ENCODE results near the gene NWD2. TPM values are rescaled to one million over a fixed set of nuclear protein-coding genes. Genes with fewer than 3 reads are reported as not detected.
"Not testable (repeated sequence)": the region's sequence is repeated elsewhere in the genome, so short reads cannot be mapped to it uniquely, and the experiment has no call there.

NWD2 gene
- total RNA-seq, result under 0.01 and 0.33 TPM in 2 replicates
- polyA plus RNA-seq, result not detected in 2 replicates

DNA sequence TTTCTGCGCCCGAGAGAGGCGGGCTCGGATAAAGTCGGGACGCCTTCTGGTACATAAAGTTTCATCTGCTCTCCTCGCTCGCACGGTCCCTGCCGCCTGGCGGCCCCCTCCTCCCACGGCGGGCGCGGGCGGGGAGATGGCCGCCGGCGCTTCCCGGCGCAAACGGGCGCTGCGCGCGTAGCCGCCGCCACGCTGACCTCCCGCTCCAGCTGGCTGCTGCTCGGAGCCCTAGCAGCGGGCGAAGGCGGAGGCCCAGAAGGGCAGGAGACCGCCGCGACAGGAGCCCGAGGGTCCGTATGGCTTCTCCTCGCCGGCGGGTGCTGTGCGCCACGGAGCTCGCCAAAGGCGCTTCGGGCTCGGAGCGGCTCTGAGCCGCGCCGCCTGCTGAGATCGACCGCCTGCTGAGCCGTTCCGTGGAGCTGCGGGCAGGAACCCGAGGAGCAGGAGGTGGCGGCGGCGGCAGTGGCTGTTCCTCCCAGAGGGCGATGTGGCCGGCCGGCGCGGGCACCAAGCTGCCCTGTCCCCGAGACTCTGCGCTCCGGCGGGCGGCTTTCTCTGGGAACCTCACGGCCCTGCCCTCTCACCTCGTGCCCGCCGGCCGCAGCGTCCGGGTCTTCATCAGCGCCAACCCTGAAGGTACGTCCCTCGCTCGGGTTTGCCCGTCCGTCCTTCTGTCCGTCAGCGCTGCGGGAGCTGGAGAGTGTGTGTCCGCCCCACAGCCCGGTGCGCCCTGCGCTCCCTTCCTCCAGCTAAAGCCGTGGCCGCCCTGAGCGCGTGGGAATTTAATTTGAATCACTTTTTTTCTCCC is at the start of gene NWD2:
Gene NWD2, plus strand, starts transcription at position 161 of the 808 bp plus-strand sequence. Its CDS starts 325 bp downstream, at position 486.
- Histone ChIP-seq H3K9me3 (ENCODE audit: low read depth) (no peaks in the 10 kb centered on the region), H3K27me3 (peaks cover 98% of the 10 kb centered on the region), H2AFZ (peak within 1 kb of the TSS; percentile 45), H4K20me1 (ENCODE audit: insufficient read depth, poor library complexity, severe bottlenecking) (no peaks in the 10 kb centered on the region), H3K27ac (no peak within 1 kb of the TSS), H3K4me2 (peak within 1 kb of the TSS; percentile 91), H3K9me2 (replicated peaks; ENCODE audit: insufficient read depth) (no peaks in the 10 kb centered on the region), H3K79me2 (no peaks in the 10 kb centered on the region), H3K4me3 (no peak within 1 kb of the TSS), H3K36me3 (replicated peaks; ENCODE audit: insufficient read depth, low read depth) (no peaks in the 10 kb centered on the region), H3K4me1 (ENCODE audit: insufficient read depth) (peaks cover 5% of the 10 kb centered on the region)
- peak; percentile 60 for DNase-seq (ENCODE audit: low spot score)
- WGBS (ENCODE audit: low lambda C conversion rate, missing lambda C conversion rate), result 1% methylated on average over 94 of the region's 95 CpGs
- TF ChIP-seq EZH2phosphoT487 (IDR thresholded peaks at IDR 0.05; ENCODE audit: low read depth, severe bottlenecking, unreplicated experiment) (no peak), CTCF (IDR thresholded peaks at IDR 0.05; ENCODE audit: poor library complexity) (no peak), EZH2 (IDR thresholded peaks at IDR 0.05; ENCODE audit: borderline replicate concordance) (peak; percentile 74)

GRCh38 chr4:37197899-37198298 is 46.6 kb upstream of the NWD2 start:
- H3K4me3 ChIP-seq, result no peak overlapping the region
- no peak overlapping the region for H2AFZ ChIP-seq
- no peak overlapping the region for H3K27ac ChIP-seq
- H3K4me2 ChIP-seq, result no peak overlapping the region
- no peaks in the 10 kb centered on the region for H3K79me2 ChIP-seq
- H3K27me3 ChIP-seq, result no peaks in the 10 kb centered on the region
- H3K9me3 ChIP-seq (ENCODE audit: low read depth), result no peaks in the 10 kb centered on the region
- H3K36me3 ChIP-seq (replicated peaks; ENCODE audit: insufficient read depth, low read depth), result no peaks in the 10 kb centered on the region
- no peak for TF ChIP-seq CTCF (IDR thresholded peaks at IDR 0.05; ENCODE audit: poor library complexity)
- DNase-seq (ENCODE audit: low spot score), result no peak
- 71% methylated on average over 3 of the region's 3 CpGs for WGBS (ENCODE audit: low lambda C conversion rate, missing lambda C conversion rate)
- no peaks in the 10 kb centered on the region for H4K20me1 ChIP-seq (ENCODE audit: insufficient read depth, poor library complexity, severe bottlenecking)
- no peaks in the 10 kb centered on the region for H3K9me2 ChIP-seq (replicated peaks; ENCODE audit: insufficient read depth)
- H3K4me1 ChIP-seq (ENCODE audit: insufficient read depth), result no peaks in the 10 kb centered on the region

DNA sequence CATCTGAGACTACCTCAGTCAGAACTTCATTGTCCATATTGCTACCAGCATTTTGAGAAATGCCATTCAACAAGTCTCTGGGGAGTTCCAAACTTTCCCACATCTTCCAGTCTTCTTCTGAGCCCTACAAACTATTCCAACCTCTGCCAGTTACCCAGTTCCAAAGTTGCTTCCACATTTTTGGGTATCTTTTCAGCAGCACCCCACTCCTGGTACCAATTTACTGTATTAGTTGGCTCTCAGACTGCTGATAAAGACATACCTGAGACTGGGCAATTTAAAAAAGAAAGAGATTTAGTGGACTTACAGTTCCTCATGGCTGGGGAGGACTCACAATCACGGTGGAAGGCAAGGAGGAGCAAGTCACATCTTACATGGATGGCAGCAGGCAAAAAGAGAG is 39.8 kb upstream of the NWD2 start:
- H3K9me2 ChIP-seq (replicated peaks; ENCODE audit: insufficient read depth); H3K9me3 ChIP-seq (ENCODE audit: low read depth); H3K4me3 ChIP-seq; H4K20me1 ChIP-seq (ENCODE audit: insufficient read depth, poor library complexity, severe bottlenecking); H3K27me3 ChIP-seq; H3K4me2 ChIP-seq; DNase-seq (ENCODE audit: low spot score); H3K79me2 ChIP-seq; H2AFZ ChIP-seq; H3K27ac ChIP-seq; H3K4me1 ChIP-seq (ENCODE audit: insufficient read depth); H3K36me3 ChIP-seq (replicated peaks; ENCODE audit: insufficient read depth, low read depth): not testable (repeated sequence)
- 96% methylated on average over 1 of the region's 1 CpG for WGBS (ENCODE audit: low lambda C conversion rate, missing lambda C conversion rate)

DNA sequence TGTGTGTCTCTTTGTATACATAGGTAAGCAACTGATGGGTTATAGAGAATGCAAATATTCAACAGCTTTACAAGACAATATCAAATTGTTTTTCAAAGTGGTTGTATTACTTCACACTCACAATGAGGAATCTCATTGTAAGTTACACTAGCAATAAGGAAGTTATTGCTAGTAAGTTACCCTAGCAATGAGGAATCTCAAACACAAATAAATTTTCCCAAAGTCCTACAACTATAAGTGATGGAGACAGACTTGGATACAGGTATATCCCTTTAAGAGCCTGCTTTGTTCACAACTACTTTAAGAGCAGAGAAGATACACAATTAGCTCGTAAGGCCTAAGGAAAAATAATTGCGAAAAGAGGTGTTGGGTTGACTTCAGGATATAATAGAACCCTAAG is 28.3 kb upstream of the NWD2 start:
- Histone ChIP-seq H3K9me3 (ENCODE audit: low read depth) (no peaks in the 10 kb centered on the region), H3K79me2 (no peaks in the 10 kb centered on the region), H3K27ac (no peak overlapping the region), H4K20me1 (ENCODE audit: insufficient read depth, poor library complexity, severe bottlenecking) (no peaks in the 10 kb centered on the region), H3K36me3 (replicated peaks; ENCODE audit: insufficient read depth, low read depth) (no peaks in the 10 kb centered on the region), H3K9me2 (replicated peaks; ENCODE audit: insufficient read depth) (no peaks in the 10 kb centered on the region), H2AFZ (no peak overlapping the region), H3K4me1 (ENCODE audit: insufficient read depth) (no peaks in the 10 kb centered on the region), H3K4me3 (no peak overlapping the region), H3K4me2 (no peak overlapping the region), H3K27me3 (no peaks in the 10 kb centered on the region)
- DNase-seq (ENCODE audit: low spot score), result no peak
- 87% methylated on average over 2 of the region's 2 CpGs for WGBS (ENCODE audit: low lambda C conversion rate, missing lambda C conversion rate)
- TF ChIP-seq EZH2 (IDR thresholded peaks at IDR 0.05; ENCODE audit: borderline replicate concordance) (no peak), EZH2phosphoT487 (IDR thresholded peaks at IDR 0.05; ENCODE audit: low read depth, severe bottlenecking, unreplicated experiment) (no peak), CTCF (IDR thresholded peaks at IDR 0.05; ENCODE audit: poor library complexity) (no peak)
